Glutamatergic neuron (in vitro differentiated cells): ENCODE data around the gene FBXW4. TPM values are rescaled to one million over a fixed set of nuclear protein-coding genes. Genes with fewer than 3 reads are reported as not detected.

Experiments
- DNase-seq: peaks from one replicate; pipeline ENCODE4 v3.0.0; 2022
- H3K27ac Mint-ChIP-seq: one replicate; pipeline ENCODE4 v1.8.0; 2020; ENCODE audit warnings: mild to moderate bottlenecking, mixed read lengths, inconsistent platforms; ENCODE audit not compliant: unreplicated experiment
- H3K27me3 Mint-ChIP-seq: one replicate; pipeline ENCODE4 v1.8.0; 2020; ENCODE audit warnings: mild to moderate bottlenecking, moderate library complexity, mixed read lengths, inconsistent platforms; ENCODE audit not compliant: unreplicated experiment
- H3K36me3 Mint-ChIP-seq: one replicate; pipeline ENCODE4 v1.8.0; 2020; ENCODE audit warnings: mild to moderate bottlenecking, mixed read lengths, inconsistent platforms; ENCODE audit not compliant: unreplicated experiment
- H3K4me1 Mint-ChIP-seq: one replicate; pipeline ENCODE4 v1.8.0; 2020; ENCODE audit warnings: mild to moderate bottlenecking, low read depth, mixed read lengths, inconsistent platforms; ENCODE audit not compliant: unreplicated experiment
- H3K4me3 Mint-ChIP-seq: one replicate; pipeline ENCODE4 v1.8.0; 2020; ENCODE audit warnings: mild to moderate bottlenecking, mixed read lengths, inconsistent platforms; ENCODE audit not compliant: unreplicated experiment
- H3K9me3 Mint-ChIP-seq: one replicate; pipeline ENCODE4 v1.8.0; 2020; ENCODE audit warnings: mild to moderate bottlenecking, moderate library complexity, mixed read lengths, inconsistent platforms; ENCODE audit not compliant: unreplicated experiment
- long read RNA-seq: library from polyadenylated mRNA; unstranded; transcript quantifications from one replicate; pipeline ENCODE4 v2.0.0, GENCODE V29; 2020; ENCODE audit not compliant: unreplicated experiment
- total RNA-seq: library from RNA; stranded (reverse); fragmentation: NEBNext Ultra II Directional; extraction: Animal tissue kit (Norgen Biotek cat#: 25700); gene quantifications from one replicate; pipeline ENCODE4 v1.2.1, GENCODE V29; 2021; ENCODE audit not compliant: unreplicated experiment
- TF ChIP-seq, protein P1 (sequence below): fragments of 200-600 bp; sonication (generic); IDR thresholded peaks from one replicate; pipeline ENCODE4 v1.5.0; 2021; ENCODE audit not compliant: partially characterized antibody, unreplicated experiment

The FBXW4 gene, protein sequence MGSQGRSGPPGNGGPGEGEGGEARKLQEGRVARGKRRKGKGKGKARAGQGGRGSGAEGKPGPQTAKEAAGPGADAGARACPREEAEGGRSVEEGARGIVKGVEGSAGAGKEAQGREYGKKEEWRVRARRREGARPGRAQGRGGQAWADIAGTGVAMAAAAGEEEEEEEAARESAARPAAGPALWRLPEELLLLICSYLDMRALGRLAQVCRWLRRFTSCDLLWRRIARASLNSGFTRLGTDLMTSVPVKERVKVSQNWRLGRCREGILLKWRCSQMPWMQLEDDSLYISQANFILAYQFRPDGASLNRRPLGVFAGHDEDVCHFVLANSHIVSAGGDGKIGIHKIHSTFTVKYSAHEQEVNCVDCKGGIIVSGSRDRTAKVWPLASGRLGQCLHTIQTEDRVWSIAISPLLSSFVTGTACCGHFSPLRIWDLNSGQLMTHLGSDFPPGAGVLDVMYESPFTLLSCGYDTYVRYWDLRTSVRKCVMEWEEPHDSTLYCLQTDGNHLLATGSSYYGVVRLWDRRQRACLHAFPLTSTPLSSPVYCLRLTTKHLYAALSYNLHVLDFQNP
- total RNA-seq: 25.8 TPM
- long read RNA-seq, partial matches to known transcripts: 1 of 1 reads
- long read RNA-seq, other reads (novel, unspliced or antisense): 0 of 1 reads

DNA sequence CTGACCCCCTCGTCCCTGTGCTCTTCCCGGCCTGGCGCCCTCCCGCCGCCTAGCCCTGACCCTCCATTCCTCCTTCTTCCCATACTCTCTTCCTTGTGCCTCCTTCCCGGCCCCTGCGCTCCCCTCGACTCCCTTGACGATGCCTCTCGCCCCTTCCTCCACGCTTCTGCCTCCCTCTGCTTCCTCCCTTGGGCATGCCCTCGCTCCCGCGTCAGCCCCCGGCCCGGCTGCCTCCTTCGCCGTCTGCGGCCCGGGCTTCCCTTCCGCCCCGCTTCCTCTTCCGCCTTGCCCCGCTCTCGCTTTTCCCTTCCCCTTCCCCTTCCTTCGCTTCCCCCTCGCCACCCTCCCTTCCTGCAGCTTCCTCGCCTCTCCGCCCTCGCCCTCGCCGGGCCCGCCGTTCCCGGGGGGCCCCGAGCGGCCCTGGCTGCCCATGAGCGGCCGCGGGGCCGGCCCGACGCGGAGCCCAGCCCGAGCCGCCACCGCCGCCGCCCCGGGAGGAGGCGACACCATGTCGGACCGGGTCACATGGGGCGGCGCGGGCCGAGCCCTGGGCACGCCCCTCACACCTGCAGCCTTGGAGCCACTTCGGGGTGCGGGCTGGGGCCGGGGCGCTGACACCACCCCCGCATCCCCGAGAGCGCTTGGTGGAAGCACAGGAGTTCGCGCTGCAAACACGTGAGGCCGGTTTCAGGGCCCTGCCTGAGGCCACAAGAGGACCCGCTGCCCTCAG is at the start of gene FBXW4:
Gene FBXW4 (minus strand): TSS at position 497 of the 730 bp plus-strand sequence. CDS start 65 bp downstream, at position 432.
- DNase-seq: peak; percentile 74
- Mint-ChIP-seq H3K9me3 (peaks cover 5% of the 10 kb centered on the region), H3K27ac (peak within 1 kb of the TSS; percentile 99), H3K27me3 (peaks cover 9% of the 10 kb centered on the region), H3K4me3 (peak within 1 kb of the TSS; percentile 96), H3K36me3 (no peaks in the 10 kb centered on the region), H3K4me1 (peaks cover 7% of the 10 kb centered on the region)
- TF ChIP-seq, protein P1, sequence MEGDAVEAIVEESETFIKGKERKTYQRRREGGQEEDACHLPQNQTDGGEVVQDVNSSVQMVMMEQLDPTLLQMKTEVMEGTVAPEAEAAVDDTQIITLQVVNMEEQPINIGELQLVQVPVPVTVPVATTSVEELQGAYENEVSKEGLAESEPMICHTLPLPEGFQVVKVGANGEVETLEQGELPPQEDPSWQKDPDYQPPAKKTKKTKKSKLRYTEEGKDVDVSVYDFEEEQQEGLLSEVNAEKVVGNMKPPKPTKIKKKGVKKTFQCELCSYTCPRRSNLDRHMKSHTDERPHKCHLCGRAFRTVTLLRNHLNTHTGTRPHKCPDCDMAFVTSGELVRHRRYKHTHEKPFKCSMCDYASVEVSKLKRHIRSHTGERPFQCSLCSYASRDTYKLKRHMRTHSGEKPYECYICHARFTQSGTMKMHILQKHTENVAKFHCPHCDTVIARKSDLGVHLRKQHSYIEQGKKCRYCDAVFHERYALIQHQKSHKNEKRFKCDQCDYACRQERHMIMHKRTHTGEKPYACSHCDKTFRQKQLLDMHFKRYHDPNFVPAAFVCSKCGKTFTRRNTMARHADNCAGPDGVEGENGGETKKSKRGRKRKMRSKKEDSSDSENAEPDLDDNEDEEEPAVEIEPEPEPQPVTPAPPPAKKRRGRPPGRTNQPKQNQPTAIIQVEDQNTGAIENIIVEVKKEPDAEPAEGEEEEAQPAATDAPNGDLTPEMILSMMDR: no peak

- Mint-ChIP-seq H3K4me3 (no peak overlapping the region), H3K36me3 (peaks cover 4% of the 10 kb centered on the region), H3K27me3 (no peaks in the 10 kb centered on the region), H3K9me3 (peaks cover 2% of the 10 kb centered on the region), H3K4me1 (peaks cover 11% of the 10 kb centered on the region), H3K27ac (no peak overlapping the region)
- no peak for DNase-seq
- TF ChIP-seq, protein P1: no peak
Observed at GRCh38 chr10:101744267-101744666, 49.3 kb upstream of the FBXW4 start.

DNA sequence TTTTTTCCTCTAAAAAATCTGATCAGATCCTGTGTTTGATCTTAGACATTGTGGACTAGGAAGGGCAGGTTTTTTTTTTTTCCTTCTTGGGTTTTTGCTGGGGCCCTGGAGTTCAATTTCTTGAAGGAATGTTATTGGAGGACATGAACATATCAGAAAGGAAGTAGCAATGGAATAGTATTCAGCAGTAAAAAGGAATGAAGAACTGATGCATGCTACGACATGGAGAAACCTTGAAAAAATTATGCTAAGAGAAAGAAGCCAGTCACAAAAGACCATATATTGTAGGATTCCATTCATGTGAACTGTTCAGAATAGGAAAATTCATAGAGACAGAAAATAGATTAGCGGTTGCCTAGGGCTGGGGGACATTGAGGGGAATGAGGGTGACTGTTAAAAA is 47.0 kb upstream of the FBXW4 start:
- H3K36me3 Mint-ChIP-seq: peaks cover 4% of the 10 kb centered on the region
- TF ChIP-seq, protein P1: no peak
- H3K27me3 Mint-ChIP-seq: no peaks in the 10 kb centered on the region
- no peak overlapping the region for H3K27ac Mint-ChIP-seq
- DNase-seq: no peak
- no peak overlapping the region for H3K4me3 Mint-ChIP-seq
- H3K9me3 Mint-ChIP-seq: peaks cover 2% of the 10 kb centered on the region
- H3K4me1 Mint-ChIP-seq: peaks cover 10% of the 10 kb centered on the region

- Mint-ChIP-seq H3K36me3 (peaks cover 4% of the 10 kb centered on the region), H3K9me3 (peaks cover 3% of the 10 kb centered on the region), H3K27ac (no peak overlapping the region), H3K4me3 (no peak overlapping the region), H3K4me1 (no peaks in the 10 kb centered on the region), H3K27me3 (no peaks in the 10 kb centered on the region)
- TF ChIP-seq, protein P1: no peak
- DNase-seq: no peak
Observed at GRCh38 chr10:101736666-101737065, 41.7 kb upstream of the FBXW4 start.
